Heart left ventricle (tissue), 16 donors: ENCODE measurements around the gene OASL. TPM values are rescaled to one million over a fixed set of nuclear protein-coding genes. Genes with fewer than 3 reads are reported as not detected.

Experiments
- ATAC-seq, 4 donors: fragments of 200-7000 bp; cut with Tn5 transposase; one replicate each; pipeline ENCODE4 v1.9.1; 2020 to 2022; ENCODE audit warnings: moderate library complexity in 4 of 4, mild to moderate bottlenecking in 3 of 4, moderate number of reproducible peaks in 1 of 4
- DNase-seq, 5 donors: peaks; one replicate each; pipeline ENCODE4 v3.0.0-alpha.2; 2020
- H3K27ac ChIP-seq, 12 donors: fragments of 200-600 bp; sonication (generic) in 4 of 12; one replicate each; pipeline versions ENCODE4 v1.5.0 to v1.8.0; 2016 to 2022; ENCODE audit warnings: mild to moderate bottlenecking in 2 of 12
- H3K27me3 ChIP-seq, 9 donors: fragments of 200-600 bp; sonication (generic) in 2 of 9; one replicate each; pipeline versions ENCODE4 v1.5.1 to v1.8.0; 2016 to 2022; ENCODE audit warnings: mild to moderate bottlenecking in 3 of 9
- H3K36me3 ChIP-seq, 9 donors: fragments of 200-600 bp; sonication (generic) in 2 of 9; one replicate each; pipeline versions ENCODE4 v1.5.0 to v1.8.0; 2018 to 2022; ENCODE audit warnings: mild to moderate bottlenecking in 2 of 9
- H3K4me1 ChIP-seq, 12 donors: fragments of 200-600 bp; sonication (generic) in 4 of 12; one replicate each; pipeline versions ENCODE4 v1.5.0 to v1.8.0; 2016 to 2022; ENCODE audit warnings: mild to moderate bottlenecking in 3 of 12
- H3K4me3 ChIP-seq, 12 donors: fragments of 200-600 bp; sonication (generic) in 4 of 12; one replicate each; pipeline versions ENCODE4 v1.5.0 to v1.8.0; 2017 to 2022; ENCODE audit warnings: mild to moderate bottlenecking in 9 of 12, moderate library complexity in 4 of 12
- H3K9me3 ChIP-seq, 12 donors: fragments of 200-600 bp; sonication (generic) in 4 of 12; one replicate each; pipeline versions ENCODE4 v1.5.0 to v1.8.0; 2016 to 2022; ENCODE audit warnings: mild to moderate bottlenecking in 1 of 12
- CTCF ChIP-seq, 12 donors: fragments of 200-600 bp; sonication (generic) in 4 of 12; IDR thresholded peaks; one replicate each; pipeline versions ENCODE4 v1.5.0 to v1.8.0; 2018 to 2022; ENCODE audit warnings: antibody characterized with exemption in 12 of 12, mild to moderate bottlenecking in 5 of 12
- POLR2A ChIP-seq, 2 donors: fragments of 450-650 bp; IDR thresholded peaks; one replicate each; pipeline ENCODE4 v1.6.1; 2017; ENCODE audit warnings: antibody characterized with exemption in 2 of 2, mild to moderate bottlenecking in 2 of 2, moderate library complexity in 2 of 2
- WGBS, 4 donors: extraction: QIAGEN DNeasy Blood & Tissue Kit in 2 of 4; methylation state at CpG; one replicate each; pipeline versions ENCODE4 v1.1.5 to v1.1.7; 2013 to 2018; 5-methylcytosine and 5-hydroxymethylcytosine counted together
- intact Hi-C, 10 donors: fragments of 100-400 bp; cut with DNase I; formaldehyde crosslinking; loops; one replicate each; pipeline versions ENCODE4 v1.11.1 to v1.14.2; 2022
- polyA plus RNA-seq, 2 donors: library from polyadenylated mRNA; stranded (reverse); fragments of 200-250 nt; gene quantifications; one replicate each; pipeline ENCODE4 v1.2.3, GENCODE V29; 2013
- total RNA-seq, 9 donors: library from RNA; depleted of rRNA in 2 of 9; stranded (reverse); fragments of >200 nt in 2 of 9; fragmentation: NEBNext Ultra II Directional in 3 of 9; extraction: Animal tissue kit (Norgen Biotek cat#: 25700) in 3 of 9; gene quantifications; one replicate each; pipeline versions ENCODE4 v1.1.0 to v1.2.4, GENCODE V29; 2016 to 2023
- donor health status: ischemic (EF 13 %, LVEDD 7.1; RV severe dilation, severe dysfunction).
- donor health status: healthy with polysubstance abuse.
- donor health status: DM: no; HTN: yes; CAD: no.
- donor health status: DM: no; HTN: no; CAD: no.
- donor health status: ischemic (EF 25% LVEDD 6.9; RV normal size, moderate dysfunction).
- donor health status: ischemic (EF 25% LVEDD 5.7; RV mildly dilated, moderate dysfunction).
- donor health status: healthy.
- donor health status: DM: yes; HTN: yes; CAD: no.
- donor health status: ischemic (EF 35%, LVEDD 5.7; RV mildly dilated, moderate dysfunction).
- donor health status: nonischemic (EF 11% LVEDD 7.7; RV severe dilation, severe dysfunction).
- donor health status: DM: yes; HTN: yes; CAD: no.
- donor health status: PGD.
- donor health status: ischemic (EF 29% LVEDD 5.4; RV normal size, mild dysfunction).
- donor health status: nonischemic (EF 23%, LVEDD 6.1; RV moderate dilation, normal function).

The OASL gene
- total and polyA plus RNA-seq, 11 donors: 0.32 to 5.0 (median 0.53) TPM; not detected in 1

DNA sequence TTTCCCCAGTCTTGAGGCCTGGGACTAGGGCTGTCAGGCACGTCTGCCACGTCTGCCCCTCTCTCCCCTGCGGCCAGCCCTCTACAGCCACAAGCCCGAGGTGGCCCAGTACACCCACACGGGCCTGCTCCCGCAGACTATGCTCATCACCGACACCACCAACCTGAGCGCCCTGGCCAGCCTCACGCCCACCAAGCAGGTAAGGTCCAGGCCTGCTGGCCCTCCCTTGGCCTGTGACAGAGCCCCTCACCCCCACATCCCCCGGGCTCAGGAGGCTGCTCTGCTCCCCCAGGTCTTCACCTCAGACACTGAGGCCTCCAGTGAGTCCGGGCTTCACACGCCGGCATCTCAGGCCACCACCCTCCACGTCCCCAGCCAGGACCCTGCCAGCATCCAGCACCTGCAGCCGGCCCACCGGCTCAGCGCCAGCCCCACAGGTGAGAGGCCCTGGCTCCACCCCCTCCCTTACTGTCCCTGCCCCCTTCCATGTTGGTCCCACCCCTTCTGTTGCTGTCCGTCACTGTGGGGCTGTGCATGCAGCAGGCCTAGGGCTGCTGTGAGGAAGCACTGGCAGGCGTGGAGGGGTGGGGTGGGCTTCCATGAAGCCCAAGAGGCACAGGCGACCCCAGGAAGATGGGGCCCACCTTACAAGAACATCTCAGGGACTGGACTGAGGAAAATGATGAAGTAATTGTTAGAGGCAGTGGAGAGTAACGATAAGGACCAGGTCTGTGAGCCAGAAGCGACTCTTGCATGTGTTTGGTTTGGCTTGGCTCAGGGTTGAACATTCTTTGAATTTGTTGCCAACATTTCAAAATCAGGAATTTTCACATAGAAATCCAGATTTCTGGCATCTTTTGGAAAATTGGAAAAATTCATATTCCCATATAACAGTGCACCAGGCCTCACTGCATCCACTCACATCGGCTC, 39.6 kb downstream of the OASL start:
- ATAC-seq (peak in 1 of 4 donors; percentile 32), DNase-seq (no peak)
- Histone ChIP-seq H3K27me3 (peaks cover 0 to 21% (median 0%) of the 10 kb centered on the region in 9 donors), H3K9me3 (no peaks in the 10 kb centered on the region), H3K4me3 (no peak overlapping the region), H3K4me1 (peaks cover 0 to 7% (median 0%) of the 10 kb centered on the region in 12 donors), H3K36me3 (peaks cover 0 to 30% (median 20%) of the 10 kb centered on the region in 9 donors), H3K27ac (no peak overlapping the region)
- TF ChIP-seq POLR2A (IDR thresholded peaks at IDR 0.05) (no peak), CTCF (IDR thresholded peaks at IDR 0.05) (no peak)
- intact Hi-C loops: loop anchor here in 1 of 10 donors (10.0 kb wide), 1 partner anchor 95 kb away; no protein-coding TSS in a partner anchor
- 36 to 43% (median 42%) methylated on average over 20 to 23 of the region's 23 CpGs for WGBS, 4 donors

DNA sequence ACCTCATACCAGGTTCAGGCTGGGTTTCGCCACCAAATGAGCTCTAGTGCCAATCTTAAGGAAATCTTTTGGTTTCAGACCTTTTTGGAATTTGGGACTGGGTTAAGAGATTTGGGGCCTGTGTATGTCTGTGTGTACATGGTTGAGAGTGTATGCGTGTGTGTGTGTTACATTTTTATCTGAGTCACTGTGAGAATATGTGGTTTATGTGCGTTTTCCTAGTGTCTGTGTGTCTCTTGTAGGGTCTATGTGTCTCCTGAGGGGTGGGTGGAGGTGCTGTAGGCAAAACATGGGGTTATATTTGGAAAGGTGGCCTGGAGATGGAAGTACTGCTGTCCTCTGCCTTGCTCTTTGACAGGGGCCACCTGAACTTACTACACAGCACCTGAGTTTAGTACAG, 40.6 kb downstream of the OASL start:
- H3K9me3 ChIP-seq: no peaks in the 10 kb centered on the region
- 82 to 90% (median 86%) methylated on average over 3 of the region's 3 CpGs for WGBS, 4 donors
- no peak overlapping the region for H3K27ac ChIP-seq
- H3K4me1 ChIP-seq: peaks cover 0 to 7% (median 0%) of the 10 kb centered on the region in 12 donors
- TF ChIP-seq CTCF (IDR thresholded peaks at IDR 0.05): no peak
- TF ChIP-seq POLR2A (IDR thresholded peaks at IDR 0.05): no peak
- H3K27me3 ChIP-seq: peaks cover 0 to 21% (median 0%) of the 10 kb centered on the region in 9 donors
- peaks cover 0 to 19% (median 10%) of the 10 kb centered on the region in 9 donors for H3K36me3 ChIP-seq
- H3K4me3 ChIP-seq: no peak overlapping the region
- DNase-seq (no peak), ATAC-seq (no peak)
- intact Hi-C loops: no loop called here

DNA sequence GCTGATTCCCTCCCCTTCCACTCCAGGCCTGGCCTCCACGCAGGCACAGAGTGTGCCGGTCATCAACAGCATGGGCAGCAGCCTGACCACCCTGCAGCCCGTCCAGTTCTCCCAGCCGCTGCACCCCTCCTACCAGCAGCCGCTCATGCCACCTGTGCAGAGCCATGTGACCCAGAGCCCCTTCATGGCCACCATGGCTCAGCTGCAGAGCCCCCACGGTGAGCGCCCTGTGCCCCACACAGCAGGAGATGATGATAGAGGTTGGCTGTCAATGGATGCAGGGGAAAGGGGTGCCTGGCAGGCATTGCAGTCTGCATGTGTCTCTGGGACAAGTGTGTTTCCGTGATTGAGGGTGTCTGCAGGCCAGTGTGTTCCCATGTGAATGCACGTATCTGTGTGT, 41.6 kb downstream of the OASL start:
- ATAC-seq (no peak), DNase-seq (no peak)
- intact Hi-C loops: no loop called here
- H3K9me3 ChIP-seq: no peaks in the 10 kb centered on the region
- 69 to 84% (median 82%) methylated on average over 4 to 9 of the region's 9 CpGs for WGBS, 4 donors
- no peak for TF ChIP-seq POLR2A (IDR thresholded peaks at IDR 0.05)
- no peak for TF ChIP-seq CTCF (IDR thresholded peaks at IDR 0.05)
- H3K4me1 ChIP-seq: peaks cover 0 to 7% (median 0%) of the 10 kb centered on the region in 12 donors
- H3K27ac ChIP-seq: no peak overlapping the region
- H3K27me3 ChIP-seq: peaks cover 0 to 21% (median 0%) of the 10 kb centered on the region in 9 donors
- peaks cover 0 to 10% (median under 1%) of the 10 kb centered on the region in 9 donors for H3K36me3 ChIP-seq
- no peak overlapping the region for H3K4me3 ChIP-seq

DNA sequence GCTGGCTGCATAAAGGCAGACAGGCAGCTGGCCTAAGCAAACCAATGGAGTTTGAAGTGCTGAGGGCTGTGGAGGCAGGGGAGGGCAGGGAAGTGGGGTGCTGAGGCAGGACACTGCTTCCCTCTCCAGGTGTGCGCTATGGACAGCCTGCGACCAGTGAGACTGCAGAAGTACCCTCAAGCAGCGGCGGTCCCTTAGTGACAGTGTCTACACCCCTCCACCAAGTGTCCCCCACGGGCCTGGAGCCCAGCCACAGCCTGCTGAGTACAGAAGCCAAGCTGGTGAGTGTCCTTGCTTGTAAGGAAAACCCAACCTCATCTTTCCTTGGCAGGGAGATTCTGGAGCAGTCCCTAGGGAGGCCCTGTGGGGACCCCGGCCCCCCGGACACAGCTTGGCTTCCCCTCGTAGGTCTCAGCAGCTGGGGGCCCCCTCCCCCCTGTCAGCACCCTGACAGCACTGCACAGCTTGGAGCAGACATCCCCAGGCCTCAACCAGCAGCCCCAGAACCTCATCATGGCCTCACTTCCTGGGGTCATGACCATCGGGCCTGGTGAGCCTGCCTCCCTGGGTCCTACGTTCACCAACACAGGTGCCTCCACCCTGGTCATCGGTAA, 42.8 kb downstream of the OASL start:
- WGBS, 4 donors: 79 to 92% (median 88%) methylated on average over 5 to 11 of the region's 11 CpGs
- Histone ChIP-seq H3K27me3 (peaks cover 0 to 21% (median 0%) of the 10 kb centered on the region in 9 donors), H3K27ac (no peak overlapping the region), H3K9me3 (no peaks in the 10 kb centered on the region), H3K4me1 (peaks cover 0 to 7% (median 0%) of the 10 kb centered on the region in 12 donors), H3K36me3 (no peaks in the 10 kb centered on the region), H3K4me3 (no peak overlapping the region)
- no peak for DNase-seq
- ATAC-seq: no peak
- intact Hi-C loops: no loop called here
- TF ChIP-seq CTCF (IDR thresholded peaks at IDR 0.05) (no peak), POLR2A (IDR thresholded peaks at IDR 0.05) (no peak)
